ENCODE measurements around the gene TIAL1. TPM values are rescaled to one million over a fixed set of nuclear protein-coding genes. Genes with fewer than 3 reads are reported as not detected.

TIAL1 gene
- total and polyA plus RNA-seq, 10 of the 15 experiments (the other 5 are each of a cell fraction or from before 2014, with no cell fraction given), result 26.0 to 159 (median 62.8) TPM

Other genes starting within 250 kb of the TIAL1 start
- 97.4 and 102 TPM in 2 replicates for gene RGS10, start 54.2 kb downstream of the TIAL1 start, total RNA-seq (2014; rRNA removed)
- 124 and 131 TPM in 2 replicates for gene RGS10, start 54.2 kb downstream of the TIAL1 start, total RNA-seq (2014; rRNA removed; fragmentation: Illumina TruSeq; extraction: Trizol)
- gene RGS10, start 54.2 kb downstream of the TIAL1 start, total RNA-seq (2021), result 114 and 128 TPM in 2 replicates
- 186 and 284 TPM in 2 replicates for gene RGS10, start 54.2 kb downstream of the TIAL1 start, polyA plus RNA-seq (2011; rRNA removed)
- 193 and 226 TPM in 2 replicates for gene RGS10, start 54.2 kb downstream of the TIAL1 start, polyA plus RNA-seq (2014; fragmentation: Illumina TruSeq; extraction: Trizol)
- 100 to 1,000 TPM in 1 of 2 experiments, 10 to 100 TPM in 1; 72.8 to 134 TPM for gene RGS10, start 54.2 kb downstream of the TIAL1 start, polyA plus RNA-seq (2014; fragmentation: Nextera tagmentation; extraction: Ambion mirVana)
- gene RGS10, start 54.2 kb downstream of the TIAL1 start, polyA plus RNA-seq (2014; rRNA removed), result 134 and 157 TPM in 2 replicates
- gene RGS10, start 54.2 kb downstream of the TIAL1 start, polyA plus RNA-seq (2016; fragmentation: Nextera tagmentation; extraction: Ambion mirVana), result 100 to 1,000 TPM; 116 to 123 TPM
- 3.3 and 4.1 TPM in 2 replicates for gene BAG3, start 54.4 kb upstream of the TIAL1 start, total RNA-seq (2014; rRNA removed)
- 2.3 and 2.5 TPM in 2 replicates for gene BAG3, start 54.4 kb upstream of the TIAL1 start, total RNA-seq (2014; rRNA removed; fragmentation: Illumina TruSeq; extraction: Trizol)
- 11.1 and 11.4 TPM in 2 replicates for gene BAG3, start 54.4 kb upstream of the TIAL1 start, total RNA-seq (2021)
- gene BAG3, start 54.4 kb upstream of the TIAL1 start, polyA plus RNA-seq (2011; rRNA removed), result 0.56 and 0.71 TPM in 2 replicates
- gene BAG3, start 54.4 kb upstream of the TIAL1 start, polyA plus RNA-seq (2014; fragmentation: Illumina TruSeq; extraction: Trizol), result 4.7 and 7.1 TPM in 2 replicates
- 1 to 10 TPM; 1.8 to 2.7 TPM for gene BAG3, start 54.4 kb upstream of the TIAL1 start, polyA plus RNA-seq (2014; fragmentation: Nextera tagmentation; extraction: Ambion mirVana)
- 4.6 and 5.4 TPM in 2 replicates for gene BAG3, start 54.4 kb upstream of the TIAL1 start, polyA plus RNA-seq (2014; rRNA removed)
- gene BAG3, start 54.4 kb upstream of the TIAL1 start, polyA plus RNA-seq (2016; fragmentation: Nextera tagmentation; extraction: Ambion mirVana), result 10 to 100 TPM; 13.9 to 14.1 TPM
- 28.0 and 34.6 TPM in 2 replicates for gene INPP5F, start 129.1 kb upstream of the TIAL1 start, total RNA-seq (2014; rRNA removed)
- 35.1 and 39.7 TPM in 2 replicates for gene INPP5F, start 129.1 kb upstream of the TIAL1 start, total RNA-seq (2014; rRNA removed; fragmentation: Illumina TruSeq; extraction: Trizol)
- gene INPP5F, start 129.1 kb upstream of the TIAL1 start, total RNA-seq (2021), result 36.3 and 39.9 TPM in 2 replicates
- 49.3 and 64.4 TPM in 2 replicates for gene INPP5F, start 129.1 kb upstream of the TIAL1 start, polyA plus RNA-seq (2011; rRNA removed)
- 39.8 and 50.4 TPM in 2 replicates for gene INPP5F, start 129.1 kb upstream of the TIAL1 start, polyA plus RNA-seq (2014; fragmentation: Illumina TruSeq; extraction: Trizol)
- 10 to 100 TPM in 1 of 2 experiments, 1 to 10 TPM in 1; 6.0 to 13.4 TPM for gene INPP5F, start 129.1 kb upstream of the TIAL1 start, polyA plus RNA-seq (2014; fragmentation: Nextera tagmentation; extraction: Ambion mirVana)
- 29.6 and 33.5 TPM in 2 replicates for gene INPP5F, start 129.1 kb upstream of the TIAL1 start, polyA plus RNA-seq (2014; rRNA removed)
- 10 to 100 TPM; 32.7 to 41.0 TPM for gene INPP5F, start 129.1 kb upstream of the TIAL1 start, polyA plus RNA-seq (2016; fragmentation: Nextera tagmentation; extraction: Ambion mirVana)